ENCODE results near the gene BBS9.
"Not testable (repeated sequence)": the region's sequence is repeated elsewhere in the genome, so short reads cannot be mapped to it uniquely, and the experiment has no call there.

Gene BBS9

DNA sequence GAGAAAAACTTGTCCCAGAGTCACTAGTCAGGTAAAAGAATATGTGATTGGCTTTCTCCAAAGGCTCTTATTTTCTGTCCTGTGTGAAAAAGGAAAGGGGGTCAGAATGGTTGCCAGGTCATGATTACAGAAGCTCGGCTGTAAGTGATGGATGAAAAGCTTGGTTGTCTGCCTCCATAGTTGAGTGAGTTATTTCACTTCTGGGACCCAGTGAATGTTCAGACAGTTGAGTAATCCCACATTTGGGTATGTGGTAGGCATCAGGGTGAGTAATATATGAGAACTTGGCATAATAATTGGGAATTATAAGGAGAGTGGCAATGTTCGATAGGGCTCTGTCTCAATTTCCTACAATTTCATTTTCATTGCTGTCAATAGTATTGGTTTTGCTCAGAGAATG is 72.5 kb downstream of the BBS9 start:
- no peak for DNase-seq

DNA sequence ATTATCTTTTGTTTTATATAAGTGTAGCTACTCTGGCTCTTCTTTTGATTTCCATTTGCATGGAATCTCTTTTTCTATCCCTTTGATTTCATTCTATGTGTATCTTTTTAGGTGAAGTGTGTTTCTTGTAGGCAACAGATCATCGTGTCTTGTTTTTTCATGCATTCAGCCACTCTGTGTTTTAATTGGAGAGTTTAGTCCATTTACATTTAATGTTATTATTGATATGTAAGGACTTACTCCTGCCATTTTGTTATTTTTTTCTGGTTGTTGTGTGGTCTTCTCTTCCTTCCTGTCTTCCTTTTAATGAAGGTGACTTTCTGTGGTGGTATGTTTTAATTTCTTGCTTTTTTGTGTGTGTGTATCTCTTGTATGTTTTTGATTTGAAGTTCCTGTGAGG is 81.6 kb downstream of the BBS9 start:
- no peak for DNase-seq

DNA sequence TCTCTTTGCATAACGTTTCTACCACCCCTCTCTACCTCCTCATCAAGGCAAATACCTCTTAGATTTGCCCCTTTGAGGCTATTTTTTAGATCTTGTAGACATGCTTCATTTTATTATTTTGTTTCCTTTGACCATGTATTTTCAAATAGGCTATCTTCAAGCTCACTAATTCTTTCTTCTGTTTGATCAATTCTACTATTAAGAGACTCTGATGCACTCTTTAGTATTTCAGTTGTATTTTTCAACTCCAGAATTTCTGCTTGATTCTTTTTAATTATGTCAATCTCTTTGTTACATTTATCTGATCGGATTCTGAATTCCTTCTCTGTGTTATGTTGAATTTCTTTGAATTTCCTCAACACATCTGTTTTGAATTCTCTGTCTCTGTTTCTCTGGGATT is 82.8 kb downstream of the BBS9 start:
- no peak for DNase-seq

- no peak for DNase-seq
These were observed 86.6 kb downstream of the BBS9 start for GRCh38 chr7:33215992-33216391.

DNA sequence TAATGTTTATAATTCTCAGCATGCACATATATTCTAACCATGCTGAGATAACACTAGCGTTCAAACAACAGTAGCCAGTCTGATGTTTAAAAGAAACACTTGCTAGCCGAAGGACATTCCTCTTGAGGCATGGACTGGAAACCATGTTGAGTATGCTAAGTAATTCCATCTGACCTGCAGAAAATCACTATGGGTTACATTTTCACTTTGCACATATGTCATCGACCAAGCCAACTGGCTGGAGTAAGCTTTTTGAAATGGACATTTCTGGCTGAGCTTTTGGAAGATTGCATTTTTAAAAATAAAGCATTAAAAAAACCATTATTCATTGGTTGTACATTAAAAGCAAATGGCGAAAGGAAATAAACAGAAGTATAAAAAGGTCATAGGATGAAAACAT is 88.2 kb downstream of the BBS9 start:
- no peak for DNase-seq

- DNase-seq: not testable (repeated sequence)
These were observed 89.6 kb downstream of the BBS9 start for GRCh38 chr7:33218841-33219535.

GRCh38 chr7:33220231-33220630 is 90.9 kb downstream of the BBS9 start:
- no peak for DNase-seq

DNA sequence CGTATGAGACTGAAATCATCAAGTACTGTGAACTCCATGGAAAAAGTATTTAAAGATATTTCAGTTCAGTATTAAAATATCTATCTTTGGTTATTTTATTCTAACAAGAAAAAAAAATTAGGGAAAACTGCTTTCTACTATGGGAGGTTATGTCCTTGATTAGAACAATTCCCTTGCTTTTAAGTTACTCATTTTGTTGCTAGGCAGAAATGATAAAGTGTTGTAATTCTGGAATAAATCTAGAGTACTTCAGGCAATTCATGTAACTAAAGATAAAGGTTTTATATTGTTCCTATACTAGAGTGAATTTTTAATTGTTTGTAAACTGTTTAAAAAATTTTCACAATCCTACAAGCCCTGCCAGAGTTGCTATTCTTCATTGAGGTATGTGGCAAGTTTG is 92.0 kb downstream of the BBS9 start:
- no peak for DNase-seq

DNA sequence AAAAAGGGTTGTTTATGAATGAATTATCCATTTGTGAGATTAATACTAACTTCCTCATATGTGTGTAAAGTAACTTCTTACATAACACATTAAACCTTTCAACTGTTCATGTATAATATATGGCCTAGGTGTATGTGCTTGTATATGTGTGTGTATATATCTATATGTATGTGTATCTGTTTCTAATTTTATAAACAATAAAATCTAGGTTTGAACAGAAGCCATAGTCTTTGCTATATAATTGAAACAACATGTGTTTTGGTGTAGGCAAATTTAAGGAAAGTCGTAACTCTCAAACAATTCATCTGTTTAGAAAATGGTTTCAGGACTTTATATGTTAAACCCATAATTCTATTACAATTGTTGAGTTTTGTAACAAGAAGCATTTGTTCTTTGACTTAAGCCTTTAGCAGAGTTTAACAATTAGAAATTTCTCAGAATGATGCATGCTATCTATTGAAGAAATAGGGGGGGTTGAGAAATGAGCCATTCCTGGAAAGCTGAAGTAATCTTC is 103.3 kb downstream of the BBS9 start:
- DNase-seq: no peak

DNA sequence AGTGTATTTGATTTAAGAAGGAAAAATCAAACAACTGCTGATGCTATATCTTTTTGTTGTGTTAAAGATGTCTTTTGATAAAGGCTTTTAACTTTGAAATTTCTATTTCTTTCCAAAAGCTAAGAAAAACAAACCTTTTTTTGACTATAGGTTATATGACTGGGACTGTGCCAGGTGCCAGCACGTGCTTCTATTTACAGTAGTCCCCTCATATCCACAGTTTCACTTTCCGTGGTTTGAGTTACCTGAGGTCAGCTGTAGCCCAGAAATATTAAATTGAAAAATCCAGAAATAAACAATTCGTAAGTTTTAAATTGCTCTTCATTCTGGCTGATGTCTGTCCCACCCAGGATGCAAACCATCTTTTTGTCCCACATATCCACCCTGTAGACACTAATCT is 104.3 kb downstream of the BBS9 start:
- no peak for DNase-seq

GRCh38 chr7:33237036-33237435 is 107.7 kb downstream of the BBS9 start:
- DNase-seq: peak in 1 of 2 experiments; percentile 3

DNA sequence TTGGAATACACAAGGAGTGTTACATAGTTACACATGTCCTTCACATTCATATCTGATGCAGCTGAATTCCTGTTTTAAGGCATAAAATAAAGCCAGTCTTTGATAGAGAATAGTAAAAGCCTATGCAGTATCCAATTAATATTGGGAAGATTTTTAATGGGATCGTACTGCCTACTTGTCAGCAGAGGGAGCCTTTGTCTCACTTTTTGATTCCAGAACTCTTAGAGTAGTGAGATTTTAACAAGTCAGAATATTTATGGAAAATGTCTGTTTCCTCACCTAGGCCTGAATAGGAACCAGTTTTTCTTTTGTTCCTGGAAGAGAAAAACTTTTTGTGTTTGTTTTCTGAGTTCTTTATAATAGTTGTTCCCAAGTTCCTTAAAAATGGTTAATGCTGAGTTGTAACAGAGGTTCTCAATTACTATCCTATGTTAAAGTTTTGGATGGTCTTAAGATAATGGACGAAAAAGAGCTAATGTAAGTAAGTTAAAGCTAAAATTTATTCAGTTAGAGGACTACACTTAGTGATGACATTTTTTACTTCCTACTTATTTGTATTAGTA is 114.0 kb downstream of the BBS9 start:
- DNase-seq: peak in 1 of 2 experiments; percentile 61

- DNase-seq: no peak
These were observed 119.3 kb downstream of the BBS9 start for GRCh38 chr7:33248671-33249070.

DNA sequence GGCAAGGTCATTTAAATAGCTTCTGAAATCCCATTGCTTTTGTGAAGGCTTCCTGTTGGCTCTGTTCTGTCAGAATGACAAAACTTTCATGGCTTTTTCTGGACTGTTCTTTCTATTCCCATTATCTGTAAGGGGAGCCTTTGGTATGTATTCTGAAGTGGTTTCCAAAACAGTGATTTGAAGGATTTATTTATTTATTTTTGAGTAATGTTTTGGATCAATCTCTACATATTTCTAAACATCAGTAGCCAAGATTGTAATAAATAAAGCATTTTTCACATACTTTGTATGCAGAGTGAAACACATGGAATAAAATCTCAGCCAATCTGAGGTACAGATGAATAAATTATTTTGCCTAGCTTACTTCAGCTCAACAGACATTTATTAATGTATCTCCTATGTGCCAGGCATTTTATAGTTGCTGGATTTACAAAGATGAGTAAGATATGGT is 121.1 kb downstream of the BBS9 start:
- DNase-seq: no peak

GRCh38 chr7:33251301-33251700 is 121.9 kb downstream of the BBS9 start:
- DNase-seq: no peak

DNA sequence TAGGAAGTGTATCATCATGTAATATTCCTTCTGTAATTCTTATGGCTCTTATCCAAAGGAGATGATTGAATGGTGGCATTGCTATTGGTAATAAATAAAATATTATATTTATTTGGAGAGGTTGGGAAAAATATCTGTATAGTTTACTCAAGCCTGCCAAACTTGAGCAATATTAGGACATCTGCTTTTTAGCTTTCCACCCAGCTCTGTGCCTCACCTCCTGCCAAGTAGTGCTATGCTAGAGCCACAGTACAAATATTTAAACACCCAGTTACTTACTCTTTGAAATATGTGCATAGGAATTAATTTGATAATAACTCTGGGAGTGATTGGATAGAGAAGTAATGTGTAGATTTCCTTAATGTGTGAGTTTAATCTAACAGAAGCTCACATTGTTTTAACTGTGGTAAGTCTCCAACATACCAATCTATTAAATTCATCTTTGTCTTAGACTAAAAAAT is 129.2 kb downstream of the BBS9 start:
- no peak for DNase-seq

GRCh38 chr7:33261585-33261984 is 132.2 kb downstream of the BBS9 start:
- DNase-seq: no peak

DNA sequence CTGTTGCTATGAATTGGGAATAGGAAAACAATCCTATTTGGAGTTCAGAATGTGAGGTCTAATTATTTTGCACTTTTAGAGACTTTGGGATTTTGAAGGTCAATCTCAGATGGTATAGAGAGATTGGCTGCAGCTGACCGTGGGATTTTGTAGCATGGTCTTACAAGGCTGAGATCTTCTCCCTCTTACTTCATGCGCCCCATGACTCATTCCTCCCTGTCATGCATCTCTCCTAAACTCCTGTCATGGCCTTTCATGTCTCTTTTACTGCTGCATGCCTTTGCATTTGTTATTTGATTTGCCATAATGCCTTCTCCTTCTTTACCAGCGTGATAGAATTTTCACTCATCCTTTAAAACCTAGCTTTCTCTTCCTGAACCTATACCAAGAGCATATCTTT is 133.1 kb downstream of the BBS9 start:
- DNase-seq: no peak

- not testable (repeated sequence) for DNase-seq
These were observed 142.5 kb downstream of the BBS9 start for GRCh38 chr7:33271839-33272371.

- no peak for DNase-seq
These were observed 144.0 kb downstream of the BBS9 start for GRCh38 chr7:33273356-33273755.

DNA sequence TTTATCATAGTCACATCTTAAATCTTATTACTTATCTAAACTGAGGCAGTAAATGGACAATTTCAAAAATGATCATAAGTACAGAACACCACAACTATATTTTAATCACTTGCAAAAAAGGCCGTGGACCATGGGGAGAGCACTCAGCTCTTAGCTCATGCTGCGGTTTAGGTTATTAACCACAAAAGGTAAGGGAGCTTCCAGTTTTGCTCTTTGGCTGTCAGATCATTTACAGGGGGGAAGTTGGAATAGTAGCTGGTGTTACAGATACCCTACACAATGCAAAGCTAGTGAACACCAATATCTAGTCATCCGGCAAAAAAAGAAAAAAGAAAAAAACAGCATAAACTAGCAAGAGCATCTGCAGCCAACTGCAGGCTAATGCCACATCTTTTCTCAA is 147.0 kb downstream of the BBS9 start:
- DNase-seq: no peak

GRCh38 chr7:33276729-33277128 is 147.4 kb downstream of the BBS9 start:
- DNase-seq: no peak

DNA sequence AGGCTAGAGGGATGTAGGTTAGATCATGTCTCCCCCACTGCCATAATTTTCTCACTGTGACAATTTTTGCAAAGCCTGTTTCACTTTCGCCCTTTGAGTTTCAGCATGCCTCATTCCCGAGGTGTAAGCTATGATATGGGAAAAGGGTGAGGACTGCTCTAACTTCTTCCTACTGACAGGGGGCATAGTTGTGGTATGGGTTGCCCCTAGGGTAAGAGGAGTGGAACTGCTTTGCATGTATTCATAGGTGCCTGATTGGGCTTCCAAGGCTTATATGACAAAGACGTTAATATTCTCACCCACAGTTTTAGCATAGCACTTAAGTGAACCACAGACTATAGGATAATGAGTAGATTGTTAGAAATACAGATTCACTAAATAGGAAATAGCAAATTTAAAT is 148.7 kb downstream of the BBS9 start:
- peak in 1 of 2 experiments; percentile 23 for DNase-seq

GRCh38 chr7:33286501-33286900 is 157.1 kb downstream of the BBS9 start:
- DNase-seq: no peak

Data from NCI-H526 (cell line).